K562 (cell line): ENCODE measurements around the gene COPS8. TPM values are rescaled to one million over a fixed set of nuclear protein-coding genes. Genes with fewer than 3 reads are reported as not detected.

Source experiments
- ATAC-seq: fragments of 200-7000 bp; cut with Tn5 transposase; 3 replicates; pipeline ENCODE4 v1.9.1; 2020; ENCODE audit warnings: moderate library complexity
- BruUV-seq: library from RNA; stranded (reverse); fragments of 400-500 nt; replicated peaks from 2 replicates; lab custom pipeline; 2021; lab: Mats Ljungman, UMichigan
- CTCF ChIA-PET: fragments of 300-600 bp; formaldehyde crosslinking; extraction: SDS; loops from one replicate; lab custom pipeline; 2021; ENCODE audit warnings: low intra/inter-chr PET ratio; lab: Yijun Ruan, JAX
- POLR2A ChIA-PET: fragments of 300-600, 350-650 bp; sonication (Branson Sonifier 250); formaldehyde crosslinking; extraction: SDS; loops from one replicate; lab custom pipeline; 2021; ENCODE audit warnings: antibody characterized with exemption, inconsistent platforms; lab: Yijun Ruan, JAX
- DNase-seq, 4 experiments: peaks; one replicate each; pipeline versions ENCODE4 v3.0.0 to v3.0.0-alpha.2; 2011 to 2018; ENCODE audit warnings: low spot score in 3 of 4, mixed read lengths in 3 of 4; ENCODE audit errors: extremely low read depth in 1 of 4
- FAIRE-seq: peaks from 2 replicates; lab custom pipeline; 2011; peaks lifted over from hg19 to GRCh38; lab: Jason Lieb, UNC
- H2AFZ ChIP-seq: 2 replicates; pipeline ENCODE4 v1.6.0; 2011; ENCODE audit warnings: low read depth, low read length, control low read depth, inconsistent platforms
- H3K27ac ChIP-seq: fragments of 200-600 bp; 3 replicates; pipeline ENCODE4 v1.8.0; 2011; ENCODE audit warnings: low read depth, mild to moderate bottlenecking, control low read depth, inconsistent platforms, low read length, moderate library complexity, mixed read lengths; ENCODE audit errors: extremely low read depth
- H3K27me3 ChIP-seq, 2 experiments: fragments of 300-600 bp in 1 of 2; 2 replicates in 1 of 2; 3 replicates in 1 of 2; pipeline versions ENCODE4 v1.6.0 to v1.8.0; 2011; ENCODE audit warnings: inconsistent platforms in 2 of 2, low read length in 2 of 2, mild to moderate bottlenecking in 1 of 2, mixed read lengths in 1 of 2, moderate library complexity in 1 of 2; ENCODE audit not compliant: control insufficient read depth in 2 of 2, insufficient read depth in 2 of 2
- H3K36me3 ChIP-seq: fragments of 300-600 bp; 3 replicates; pipeline ENCODE4 v1.8.0; 2011; ENCODE audit warnings: mild to moderate bottlenecking, low read length, inconsistent platforms; ENCODE audit not compliant: control insufficient read depth, insufficient read depth
- H3K4me1 ChIP-seq, 2 experiments: fragments of 200-600 bp in 1 of 2; replicated peaks in 1 of 2; 2 replicates in 1 of 2; 3 replicates in 1 of 2; pipeline versions ENCODE4 v1.5.1 to v1.8.0; 2011; ENCODE audit warnings: inconsistent platforms in 2 of 2, low read length in 2 of 2, mild to moderate bottlenecking in 1 of 2, mixed read lengths in 1 of 2, moderate library complexity in 1 of 2; ENCODE audit not compliant: control insufficient read depth in 2 of 2, insufficient read depth in 2 of 2
- H3K4me2 ChIP-seq: 2 replicates; pipeline ENCODE4 v1.6.1; 2011; ENCODE audit warnings: low read length, control low read depth, inconsistent platforms, mixed read lengths; ENCODE audit not compliant: insufficient read depth
- H3K4me3 ChIP-seq: fragments of 200-600 bp; sonication (generic), shearing (Covaris generic); 2 replicates; pipeline ENCODE4 v1.5.1; 2016; ENCODE audit warnings: control low read depth, inconsistent platforms
- H3K79me2 ChIP-seq: fragments of 200-600 bp; 3 replicates; pipeline ENCODE4 v1.8.0; 2011; ENCODE audit warnings: low read length, inconsistent platforms; ENCODE audit not compliant: control insufficient read depth, insufficient read depth
- H3K9ac ChIP-seq, 2 experiments: 2 replicates each; pipeline versions ENCODE4 v1.6.0 to v1.6.1; 2011; ENCODE audit warnings: low read depth in 2 of 2, low read length in 2 of 2, control low read depth in 1 of 2, inconsistent platforms in 1 of 2, mild to moderate bottlenecking in 1 of 2, mixed read lengths in 1 of 2; ENCODE audit not compliant: insufficient read depth in 1 of 2
- H3K9me1 ChIP-seq: one replicate; pipeline ENCODE4 v1.6.0; 2011; ENCODE audit warnings: inconsistent platforms, mild to moderate bottlenecking, low read length, moderate library complexity; ENCODE audit not compliant: control insufficient read depth, insufficient read depth
- H3K9me3 ChIP-seq: replicated peaks from 2 replicates; pipeline ENCODE4 v1.5.1; 2011; ENCODE audit warnings: low read depth, low read length, inconsistent platforms; ENCODE audit not compliant: control insufficient read depth, insufficient read depth
- H4K20me1 ChIP-seq: replicated peaks from 2 replicates; pipeline ENCODE4 v1.6.1; 2011; ENCODE audit warnings: low read length, inconsistent platforms, mixed read lengths; ENCODE audit not compliant: control insufficient read depth, insufficient read depth
- BDP1 ChIP-seq: IDR thresholded peaks from 3 replicates; pipeline ENCODE4 v1.6.1; 2011; ENCODE audit not compliant: insufficient read length, insufficient read depth
- BRD4 ChIP-seq: fragments of 200-600 bp; sonication (generic); IDR thresholded peaks from 2 replicates; pipeline ENCODE4 v1.6.1; 2017; ENCODE audit warnings: inconsistent platforms
- CXXC5 ChIP-seq: fragments of 250-450 bp; sonication (Bioruptor Pico); IDR thresholded peaks from 2 replicates; pipeline ENCODE4 v1.8.0; 2022; ENCODE audit warnings: inconsistent platforms, mild to moderate bottlenecking, moderate library complexity
- EWSR1 ChIP-seq: fragments of 450-650 bp; IDR thresholded peaks from 2 replicates; pipeline ENCODE4 v1.6.1; 2018; ENCODE audit warnings: borderline replicate concordance, mild to moderate bottlenecking, low read depth, moderate library complexity; ENCODE audit not compliant: partially characterized antibody
- HDAC2 ChIP-seq: fragments of 450-650 bp; IDR thresholded peaks from 2 replicates; pipeline ENCODE4 v1.6.1; 2016; ENCODE audit warnings: mild to moderate bottlenecking
- MAZ ChIP-seq, 2 experiments: fragments of 450-650 bp in 1 of 2; sonication (generic) in 1 of 2; formaldehyde crosslinking; IDR thresholded peaks in 1 of 2; conservative IDR thresholded peaks in 1 of 2; 2 replicates each; pipeline versions ENCODE4 v1.4.0 to v1.5.0; 2020; ENCODE audit warnings: mild to moderate bottlenecking in 1 of 2, missing genetic modification reagents in 1 of 2
- MCM2 ChIP-seq: fragments of 450-650 bp; IDR thresholded peaks from 2 replicates; pipeline ENCODE4 v1.6.1; 2017; ENCODE audit warnings: low read depth, mild to moderate bottlenecking
- SP1 ChIP-seq: sonication (generic); formaldehyde crosslinking; IDR thresholded peaks from 2 replicates; pipeline ENCODE4 v1.8.1; 2022; ENCODE audit warnings: mild to moderate bottlenecking, missing genetic modification reagents
- SRF ChIP-seq, 2 experiments: fragments of 250-450, 450-650 bp in 1 of 2; sonication (Bioruptor Pico) in 1 of 2; sonication (generic) in 1 of 2; formaldehyde crosslinking; IDR thresholded peaks; 2 replicates each; pipeline versions ENCODE4 v1.5.0 to v1.5.1; 2020 to 2022; ENCODE audit warnings: mild to moderate bottlenecking in 1 of 2, missing genetic modification reagents in 1 of 2
- TSC22D4 ChIP-seq: fragments of 450-650 bp; IDR thresholded peaks from 2 replicates; pipeline ENCODE4 v1.6.1; 2016; ENCODE audit warnings: missing genetic modification characterization, missing biosample characterization, control low read depth
- ZNF174 ChIP-seq: fragments of 250-450 bp; sonication (Bioruptor Pico); IDR thresholded peaks from 2 replicates; pipeline ENCODE4 v1.4.0; 2020; ENCODE audit warnings: mild to moderate bottlenecking
- ZNF79 ChIP-seq: fragments of 250-450 bp; sonication (Bioruptor Pico); IDR thresholded peaks from 2 replicates; pipeline ENCODE4 v1.4.0; 2020; ENCODE audit warnings: low read depth, mild to moderate bottlenecking, moderate library complexity
- WGBS: fragments of 100-300 bp; shearing (Covaris generic); methylation state at CpG from one replicate; pipeline ENCODE4 v1.1.6; 2016; ENCODE audit warnings: low coverage, mixed read lengths; ENCODE audit not compliant: insufficient coverage; ENCODE audit errors: missing lambda C conversion rate; 5-methylcytosine and 5-hydroxymethylcytosine counted together
- in situ Hi-C: fragments of 300-500 bp; cut with MboI; formaldehyde crosslinking; loops from 4 replicates; pipeline ENCODE4 v1.15.0; 2018; ENCODE audit warnings: inconsistent platforms, mixed read lengths
- intact Hi-C: fragments of 100-400 bp; cut with micrococcal nuclease; formaldehyde crosslinking; loops from 2 replicates; pipeline ENCODE4 v1.14.2; 2022
- polyA plus RNA-seq, 8 experiments: library from polyadenylated mRNA; depleted of rRNA in 4 of 8; stranded (reverse) in 5 of 8; unstranded in 3 of 8; fragments of >200 nt; fragmentation: Nextera tagmentation in 2 of 8; fragmentation: Illumina TruSeq in 1 of 8; extraction: Ambion mirVana in 2 of 8; extraction: Trizol in 1 of 8; gene quantifications; 2 replicates each; pipeline versions ENCODE4 v1.2.1 to v1.2.3, GENCODE V29; 2011 to 2014; ENCODE audit warnings: inconsistent platforms in 1 of 8, missing spikeins in 1 of 8
- total RNA-seq, 7 experiments: library from RNA; depleted of rRNA in 6 of 7; stranded (reverse); fragments of >200 nt in 6 of 7; fragmentation: Illumina TruSeq in 2 of 7; extraction: Trizol in 2 of 7; gene quantifications; 2 replicates each; pipeline versions ENCODE4 v1.2.1 to v1.2.3, GENCODE V29; 2011 to 2021; ENCODE audit warnings: low replicate concordance in 1 of 7
- TF ChIP-seq, protein P1 (sequence below): fragments of 450-650 bp; formaldehyde crosslinking; IDR thresholded peaks from 2 replicates; pipeline ENCODE4 v1.4.0; 2022; ENCODE audit warnings: missing genetic modification characterization
- TF ChIP-seq, protein P2 (sequence below): fragments of 250-450 bp; sonication (Bioruptor Pico); IDR thresholded peaks from 2 replicates; pipeline ENCODE4 v1.4.0; 2020; ENCODE audit warnings: mild to moderate bottlenecking

The COPS8 gene
- total and polyA plus RNA-seq, 9 of the 15 experiments (the other 6 are each of a cell fraction or from before 2014, with no cell fraction given): 28.2 to 97.3 (median 58.9) TPM

- no peak for FAIRE-seq
- H3K9ac ChIP-seq: no peak overlapping the region
- H3K27me3 ChIP-seq: no peaks in the 10 kb centered on the region
- intact Hi-C loops (no loop called here), in situ Hi-C loops (no loop called here)
- no peak overlapping the region for H3K4me3 ChIP-seq
- WGBS: 41% methylated on average over 4 of the region's 4 CpGs
- H3K9me3 ChIP-seq: no peaks in the 10 kb centered on the region
- no peak overlapping the region for H3K4me2 ChIP-seq
- H3K27ac ChIP-seq: no peak overlapping the region
- no TSS peak for BruUV-seq
- H3K79me2 ChIP-seq: no peaks in the 10 kb centered on the region
- no peaks in the 10 kb centered on the region for H3K9me1 ChIP-seq
- DNase-seq: no peak
- no peaks in the 10 kb centered on the region for H3K4me1 ChIP-seq
- H4K20me1 ChIP-seq: no peaks in the 10 kb centered on the region
- CTCF ChIA-PET: no interaction called here
- POLR2A ChIA-PET: no interaction called here
- no peak for ATAC-seq
- no peaks in the 10 kb centered on the region for H3K36me3 ChIP-seq
- no peak overlapping the region for H2AFZ ChIP-seq
- TF ChIP-seq TSC22D4 (tag) (no peak), BRD4 (no peak), ZNF79 (no peak), SP1 (CRISPR knock-in tag) (no peak), CXXC5 (CRISPR knock-in tag) (no peak), MCM2 (no peak), EWSR1 (no peak), SRF (CRISPR knock-in tag; IDR thresholded peaks at IDR 0.05) (no peak), MAZ (CRISPR knock-in tag; conservative IDR thresholded peaks at IDR 0.05 in 1 of 2, IDR thresholded peaks at IDR 0.05 in 1 of 2) (no peak), BDP1 (no peak), HDAC2 (no peak), ZNF174 (CRISPR knock-in tag) (no peak)
- TF ChIP-seq, protein P1, sequence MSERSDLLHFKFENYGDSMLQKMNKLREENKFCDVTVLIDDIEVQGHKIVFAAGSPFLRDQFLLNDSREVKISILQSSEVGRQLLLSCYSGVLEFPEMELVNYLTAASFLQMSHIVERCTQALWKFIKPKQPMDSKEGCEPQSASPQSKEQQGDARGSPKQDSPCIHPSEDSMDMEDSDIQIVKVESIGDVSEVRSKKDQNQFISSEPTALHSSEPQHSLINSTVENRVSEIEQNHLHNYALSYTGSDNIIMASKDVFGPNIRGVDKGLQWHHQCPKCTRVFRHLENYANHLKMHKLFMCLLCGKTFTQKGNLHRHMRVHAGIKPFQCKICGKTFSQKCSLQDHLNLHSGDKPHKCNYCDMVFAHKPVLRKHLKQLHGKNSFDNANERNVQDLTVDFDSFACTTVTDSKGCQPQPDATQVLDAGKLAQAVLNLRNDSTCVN (CRISPR knock-in tag): no peak
- TF ChIP-seq, protein P2, sequence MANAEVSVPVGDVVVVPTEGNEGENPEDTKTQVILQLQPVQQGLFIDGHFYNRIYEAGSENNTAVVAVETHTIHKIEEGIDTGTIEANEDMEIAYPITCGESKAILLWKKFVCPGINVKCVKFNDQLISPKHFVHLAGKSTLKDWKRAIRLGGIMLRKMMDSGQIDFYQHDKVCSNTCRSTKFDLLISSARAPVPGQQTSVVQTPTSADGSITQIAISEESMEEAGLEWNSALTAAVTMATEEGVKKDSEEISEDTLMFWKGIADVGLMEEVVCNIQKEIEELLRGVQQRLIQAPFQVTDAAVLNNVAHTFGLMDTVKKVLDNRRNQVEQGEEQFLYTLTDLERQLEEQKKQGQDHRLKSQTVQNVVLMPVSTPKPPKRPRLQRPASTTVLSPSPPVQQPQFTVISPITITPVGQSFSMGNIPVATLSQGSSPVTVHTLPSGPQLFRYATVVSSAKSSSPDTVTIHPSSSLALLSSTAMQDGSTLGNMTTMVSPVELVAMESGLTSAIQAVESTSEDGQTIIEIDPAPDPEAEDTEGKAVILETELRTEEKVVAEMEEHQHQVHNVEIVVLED (CRISPR knock-in tag): no peak
Observed at GRCh38 chr2:237113026-237113795, 27.5 kb downstream of the COPS8 start.
